CD4-positive, alpha-beta T cell (primary cell): ENCODE results near the gene LDLRAD2. TPM values are rescaled to one million over a fixed set of nuclear protein-coding genes. Genes with fewer than 3 reads are reported as not detected.
"Not testable (repeated sequence)": the region's sequence is repeated elsewhere in the genome, so short reads cannot be mapped to it uniquely, and the experiment has no call there.

Source experiments
- ATAC-seq: fragments of 200-7000 bp; cut with Tn5 transposase; one replicate; pipeline ENCODE4 v1.10.0; 2022; ENCODE audit warnings: mild to moderate bottlenecking; ENCODE audit not compliant: poor library complexity
- CTCF ChIA-PET: fragments of 350-600 bp; sonication (Branson Sonifier 250); formaldehyde crosslinking; loops from one replicate; lab custom pipeline; 2021; ENCODE audit warnings: antibody characterized with exemption, inconsistent platforms; lab: Charles Lee
- POLR2A ChIA-PET: fragments of 350-600 bp; sonication (Branson Sonifier 250); formaldehyde crosslinking; loops from one replicate; lab custom pipeline; 2021; ENCODE audit warnings: antibody characterized with exemption, inconsistent platforms; lab: Charles Lee
- DNase-seq, 14 experiments: peaks; one replicate each; pipeline ENCODE4 v3.0.0-alpha.2; 2013 to 2020; ENCODE audit warnings: mixed read lengths in 2 of 14
- H3K27ac ChIP-seq, 2 donors: one replicate each; pipeline versions ENCODE4 v1.5.1 to v1.7.0; 2013; ENCODE audit warnings: low read length in 2 of 2, low read depth in 1 of 2, mild to moderate bottlenecking in 1 of 2
- H3K27me3 ChIP-seq, 2 experiments: 1 replicate in 1 of 2; 2 replicates in 1 of 2; pipeline versions ENCODE4 v1.6.1 to v1.7.0; 2013; ENCODE audit warnings: low read length in 2 of 2, control low read depth in 1 of 2, mild to moderate bottlenecking in 1 of 2, moderate library complexity in 1 of 2; ENCODE audit not compliant: insufficient read depth in 2 of 2, control insufficient read depth in 1 of 2
- H3K36me3 ChIP-seq: one replicate; pipeline ENCODE4 v1.6.1; 2013; ENCODE audit warnings: low read length, control low read depth; ENCODE audit not compliant: insufficient read depth
- H3K4me1 ChIP-seq: one replicate; pipeline ENCODE4 v1.6.1; 2013; ENCODE audit warnings: low read length, control low read depth; ENCODE audit not compliant: insufficient read depth
- H3K4me3 ChIP-seq: one replicate; pipeline ENCODE4 v1.5.1; 2013; ENCODE audit warnings: mild to moderate bottlenecking, low read length, moderate library complexity
- H3K9me3 ChIP-seq, 2 experiments: 1 replicate in 1 of 2; 2 replicates in 1 of 2; pipeline versions ENCODE4 v1.6.1 to v1.7.0; 2013; ENCODE audit warnings: low read length in 2 of 2, mild to moderate bottlenecking in 2 of 2, control low read depth in 1 of 2, moderate library complexity in 1 of 2; ENCODE audit not compliant: control insufficient read depth in 1 of 2, insufficient read depth in 1 of 2
- H3K27ac Mint-ChIP-seq: one replicate; pipeline ENCODE4 v1.8.0; 2020; ENCODE audit warnings: mixed read lengths
- H3K27me3 Mint-ChIP-seq: one replicate; pipeline ENCODE4 v1.8.0; 2021; ENCODE audit warnings: mixed read lengths
- H3K36me3 Mint-ChIP-seq: one replicate; pipeline ENCODE4 v1.8.0; 2021; ENCODE audit warnings: low read depth, mixed read lengths
- H3K4me1 Mint-ChIP-seq: one replicate; pipeline ENCODE4 v1.8.0; 2021; ENCODE audit warnings: low read depth, mixed read lengths
- H3K4me3 Mint-ChIP-seq: one replicate; pipeline ENCODE4 v1.8.0; 2020; ENCODE audit warnings: mild to moderate bottlenecking, mixed read lengths
- H3K9me3 Mint-ChIP-seq: one replicate; pipeline ENCODE4 v1.8.0; 2020; ENCODE audit warnings: mixed read lengths
- CTCF ChIP-seq: fragments of 200-600 bp; IDR thresholded peaks from one replicate; pipeline ENCODE4 v1.8.0; 2022; ENCODE audit warnings: antibody characterized with exemption, mild to moderate bottlenecking
- intact Hi-C, 2 experiments: fragments of 100-400 bp; cut with DNase I in 1 of 2; cut with micrococcal nuclease in 1 of 2; formaldehyde crosslinking; loops; one replicate each; pipeline versions ENCODE4 v1.15.1 to v1.9.0; 2023 to 2025; cut with DNase I, micrococcal nuclease
- total RNA-seq, 174 experiments: library from RNA in 2 of 174; stranded (reverse) in 2 of 174; gene quantifications; one replicate each; pipeline ENCODE4 v1.2.3 and lab custom pipeline; 2021 to 2026

The LDLRAD2 gene
- total RNA-seq, 2 experiments from 2014 or later, result not detected

GRCh38 chr1:21825393-21825792, 13.3 kb downstream of the LDLRAD2 start:
- ATAC-seq (no peak), DNase-seq (no peak)
- CTCF ChIA-PET, result no interaction called here
- Histone ChIP-seq H3K4me1 (no peaks in the 10 kb centered on the region), H3K4me3 (no peak overlapping the region), H3K36me3 (no peaks in the 10 kb centered on the region), H3K27me3 (no peaks in the 10 kb centered on the region), H3K9me3 (no peaks in the 10 kb centered on the region), H3K27ac (no peak overlapping the region)
- TF ChIP-seq CTCF, result no peak
- no peaks in the 10 kb centered on the region for H3K4me1 Mint-ChIP-seq
- H3K27ac Mint-ChIP-seq, result no peak overlapping the region
- H3K36me3 Mint-ChIP-seq, result no peaks in the 10 kb centered on the region
- no peaks in the 10 kb centered on the region for H3K9me3 Mint-ChIP-seq
- POLR2A ChIA-PET, result no interaction called here
- no peaks in the 10 kb centered on the region for H3K27me3 Mint-ChIP-seq
- no peak overlapping the region for H3K4me3 Mint-ChIP-seq
- intact Hi-C loops, result no loop called here

GRCh38 chr1:21826694-21827093, 14.6 kb downstream of the LDLRAD2 start:
- CTCF ChIA-PET, ATAC-seq: not testable (repeated sequence)

GRCh38 chr1:21827141-21827679, 15.1 kb downstream of the LDLRAD2 start:
- H3K4me1 Mint-ChIP-seq, result no peaks in the 10 kb centered on the region
- H3K9me3 Mint-ChIP-seq, result no peaks in the 10 kb centered on the region
- Histone ChIP-seq H3K36me3 (no peaks in the 10 kb centered on the region), H3K27me3 (no peaks in the 10 kb centered on the region), H3K9me3 (peaks cover 0 to 8% of the 10 kb centered on the region in 2 experiments), H3K4me3 (no peak overlapping the region), H3K27ac (no peak overlapping the region), H3K4me1 (no peaks in the 10 kb centered on the region)
- POLR2A ChIA-PET, result interaction anchor here (0.7 kb wide), 1 partner anchor 43 kb away, joined by 3 read pairs; no protein-coding TSS in a partner anchor
- ATAC-seq (no peak), DNase-seq (no peak)
- H3K27ac Mint-ChIP-seq, result no peak overlapping the region
- H3K27me3 Mint-ChIP-seq, result no peaks in the 10 kb centered on the region
- H3K36me3 Mint-ChIP-seq, result peaks cover 5% of the 10 kb centered on the region
- CTCF ChIA-PET, result no interaction called here
- no peak for TF ChIP-seq CTCF
- intact Hi-C loops, result no loop called here
- no peak overlapping the region for H3K4me3 Mint-ChIP-seq

More at GRCh38 chr1:21826694-21827093, 14.6 kb downstream of the LDLRAD2 start:
- H3K27ac Mint-ChIP-seq, DNase-seq, H3K27me3 ChIP-seq, H3K9me3 ChIP-seq, H3K9me3 Mint-ChIP-seq, POLR2A ChIA-PET, intact Hi-C loops, H3K4me1 Mint-ChIP-seq, H3K4me3 ChIP-seq, H3K27ac ChIP-seq, H3K36me3 ChIP-seq, H3K4me1 ChIP-seq, H3K4me3 Mint-ChIP-seq, H3K36me3 Mint-ChIP-seq, H3K27me3 Mint-ChIP-seq: not testable (repeated sequence)

- H3K27ac ChIP-seq, result no peak overlapping the region
- no peaks in the 10 kb centered on the region for H3K4me1 ChIP-seq
- H3K36me3 ChIP-seq, result no peaks in the 10 kb centered on the region
- Mint-ChIP-seq H3K36me3 (peaks cover 12% of the 10 kb centered on the region), H3K4me3 (no peak overlapping the region), H3K9me3 (peaks cover 3% of the 10 kb centered on the region), H3K27me3 (no peaks in the 10 kb centered on the region), H3K27ac (no peak overlapping the region), H3K4me1 (no peaks in the 10 kb centered on the region)
- no peak for TF ChIP-seq CTCF
- intact Hi-C loops, result no loop called here
- POLR2A ChIA-PET, result no interaction called here
- DNase-seq (no peak), ATAC-seq (no peak)
- H3K9me3 ChIP-seq, result peaks cover 0 to 12% of the 10 kb centered on the region in 2 experiments
- CTCF ChIA-PET, result no interaction called here
- H3K27me3 ChIP-seq, result no peaks in the 10 kb centered on the region
- H3K4me3 ChIP-seq, result no peak overlapping the region
Observed at GRCh38 chr1:21828075-21828474, 16.0 kb downstream of the LDLRAD2 start.
